BJ (cell line): ENCODE results near the gene HEG1. TPM values are rescaled to one million over a fixed set of nuclear protein-coding genes. Genes with fewer than 3 reads are reported as not detected.
A peak's percentile ranks its signal among the peaks of the same experiment; 100 is the strongest.
"Not testable (repeated sequence)": the region's sequence is repeated elsewhere in the genome, so short reads cannot be mapped to it uniquely, and the experiment has no call there.

Experiments
- CTCF ChIA-PET: fragments of 350-600 bp; formaldehyde crosslinking; extraction: SDS; loops from one replicate; lab custom pipeline; 2021; ENCODE audit warnings: antibody characterized with exemption, inconsistent platforms; lab: Yijun Ruan, JAX
- POLR2A ChIA-PET: fragments of 300-600 bp; sonication (Branson Sonifier 250); formaldehyde crosslinking; extraction: SDS; loops from one replicate; lab custom pipeline; 2021; ENCODE audit warnings: antibody characterized with exemption; lab: Charles Lee
- DNase-seq: peaks from one replicate; pipeline ENCODE4 v3.0.0-alpha.2; 2011; ENCODE audit warnings: low read depth
- H3K27me3 ChIP-seq: 2 replicates; pipeline ENCODE4 v1.6.0; 2011; ENCODE audit warnings: low read length; ENCODE audit not compliant: control insufficient read depth, insufficient read depth
- H3K36me3 ChIP-seq: 2 replicates; pipeline ENCODE4 v1.5.1; 2011; ENCODE audit warnings: low read length; ENCODE audit not compliant: control insufficient read depth, insufficient read depth
- H3K4me3 ChIP-seq: 2 replicates; pipeline ENCODE4 v1.5.1; 2011; ENCODE audit warnings: low read depth, mild to moderate bottlenecking, control low read depth, low read length
- polyA plus RNA-seq: library from polyadenylated mRNA; depleted of rRNA; stranded (reverse); fragments of >200 nt; gene quantifications from 2 replicates; pipeline ENCODE4 v1.2.3, GENCODE V29; 2011
- TF ChIP-seq, protein P1 (sequence below): IDR thresholded peaks from 2 replicates; pipeline ENCODE4 v1.5.1; 2011; ENCODE audit warnings: low read depth, mild to moderate bottlenecking, control low read depth, inconsistent platforms, low read length, moderate library complexity; ENCODE audit not compliant: insufficient read depth

HEG1 gene
- polyA plus RNA-seq, 1 experiment = 94.7 TPM

DNA sequence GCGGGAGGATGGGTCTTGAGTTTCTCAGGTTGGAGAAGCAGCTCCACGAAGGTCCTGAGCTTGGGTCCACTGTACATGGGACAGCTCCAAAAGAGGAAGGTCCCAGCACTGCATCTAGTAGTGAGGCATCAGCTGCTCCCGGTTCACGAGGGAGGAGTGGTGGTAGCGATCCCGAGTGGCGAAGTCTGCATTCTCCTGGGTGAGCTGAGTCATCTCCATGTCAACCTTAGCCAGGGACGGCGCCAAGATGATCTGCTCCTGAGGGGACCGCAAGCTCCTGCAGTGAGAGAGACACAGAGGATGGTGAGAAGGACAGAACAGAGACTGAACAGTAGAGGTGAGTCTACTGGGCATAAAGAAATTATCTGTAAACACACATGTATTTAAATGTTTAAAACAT lies 28.0 kb upstream of the HEG1 start:
- Histone ChIP-seq H3K36me3 (no peaks in the 10 kb centered on the region), H3K4me3 (no peak overlapping the region), H3K27me3 (no peaks in the 10 kb centered on the region)
- no peak for DNase-seq
- ChIA-PET CTCF (interaction anchor here (1.5 to 1.7 kb wide), 2 partner anchors 22 to 24 kb away, joined by 3 to 5 read pairs; no protein-coding TSS in a partner anchor), POLR2A (no interaction called here)
- TF ChIP-seq, protein P1, sequence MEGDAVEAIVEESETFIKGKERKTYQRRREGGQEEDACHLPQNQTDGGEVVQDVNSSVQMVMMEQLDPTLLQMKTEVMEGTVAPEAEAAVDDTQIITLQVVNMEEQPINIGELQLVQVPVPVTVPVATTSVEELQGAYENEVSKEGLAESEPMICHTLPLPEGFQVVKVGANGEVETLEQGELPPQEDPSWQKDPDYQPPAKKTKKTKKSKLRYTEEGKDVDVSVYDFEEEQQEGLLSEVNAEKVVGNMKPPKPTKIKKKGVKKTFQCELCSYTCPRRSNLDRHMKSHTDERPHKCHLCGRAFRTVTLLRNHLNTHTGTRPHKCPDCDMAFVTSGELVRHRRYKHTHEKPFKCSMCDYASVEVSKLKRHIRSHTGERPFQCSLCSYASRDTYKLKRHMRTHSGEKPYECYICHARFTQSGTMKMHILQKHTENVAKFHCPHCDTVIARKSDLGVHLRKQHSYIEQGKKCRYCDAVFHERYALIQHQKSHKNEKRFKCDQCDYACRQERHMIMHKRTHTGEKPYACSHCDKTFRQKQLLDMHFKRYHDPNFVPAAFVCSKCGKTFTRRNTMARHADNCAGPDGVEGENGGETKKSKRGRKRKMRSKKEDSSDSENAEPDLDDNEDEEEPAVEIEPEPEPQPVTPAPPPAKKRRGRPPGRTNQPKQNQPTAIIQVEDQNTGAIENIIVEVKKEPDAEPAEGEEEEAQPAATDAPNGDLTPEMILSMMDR = no peak

DNA sequence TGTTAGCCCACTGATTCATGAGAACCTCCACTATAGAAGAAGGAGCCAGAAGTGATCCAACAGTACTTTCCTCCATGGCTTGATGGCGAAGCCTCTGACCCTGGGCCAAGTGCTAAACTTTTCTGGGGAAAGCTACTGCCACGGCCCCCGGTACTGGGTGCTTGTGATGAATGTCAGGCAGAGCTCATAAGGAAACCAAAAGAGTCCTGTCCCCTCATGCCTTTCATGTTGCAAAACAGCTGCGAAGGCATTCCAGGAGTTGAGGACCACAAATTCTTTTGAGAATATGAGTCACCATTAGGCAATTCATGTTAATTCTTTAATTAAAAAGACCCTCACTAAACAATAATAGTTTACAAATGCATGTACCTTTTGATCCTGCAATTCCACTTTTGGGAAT lies 26.5 kb upstream of the HEG1 start:
- H3K4me3 ChIP-seq, H3K27me3 ChIP-seq, H3K36me3 ChIP-seq, POLR2A ChIA-PET: not testable (repeated sequence)
- CTCF ChIA-PET = interaction anchor here (1.0 to 1.5 kb wide), 2 partner anchors 10 to 56 kb away, joined by 3 read pairs; no protein-coding TSS in a partner anchor
- peak; percentile 11 for DNase-seq

- ChIA-PET POLR2A (no interaction called here), CTCF (interaction anchor here (0.6 to 0.7 kb wide), 2 partner anchors 59 to 178 kb away, joined by 5 read pairs; no protein-coding TSS in a partner anchor)
- TF ChIP-seq, protein P1 = no peak
Measured at GRCh38 chr3:125080077-125080476, 24.3 kb upstream of the HEG1 start.

GRCh38 chr3:125079675-125080045 lies 23.9 kb upstream of the HEG1 start:
- Histone ChIP-seq H3K27me3 (no peaks in the 10 kb centered on the region), H3K4me3 (no peak overlapping the region), H3K36me3 (no peaks in the 10 kb centered on the region)
- no peak for DNase-seq
- TF ChIP-seq, protein P1 = no peak
- CTCF ChIA-PET = interaction anchor here (0.6 to 1.3 kb wide), 3 partner anchors 10 to 178 kb away, joined by 5 read pairs; no protein-coding TSS in a partner anchor
- POLR2A ChIA-PET = no interaction called here

More at GRCh38 chr3:125080077-125080476, 24.3 kb upstream of the HEG1 start:
- H3K36me3 ChIP-seq = no peaks in the 10 kb centered on the region
- no peak for DNase-seq
- H3K27me3 ChIP-seq = no peaks in the 10 kb centered on the region
- H3K4me3 ChIP-seq = no peak overlapping the region

DNA sequence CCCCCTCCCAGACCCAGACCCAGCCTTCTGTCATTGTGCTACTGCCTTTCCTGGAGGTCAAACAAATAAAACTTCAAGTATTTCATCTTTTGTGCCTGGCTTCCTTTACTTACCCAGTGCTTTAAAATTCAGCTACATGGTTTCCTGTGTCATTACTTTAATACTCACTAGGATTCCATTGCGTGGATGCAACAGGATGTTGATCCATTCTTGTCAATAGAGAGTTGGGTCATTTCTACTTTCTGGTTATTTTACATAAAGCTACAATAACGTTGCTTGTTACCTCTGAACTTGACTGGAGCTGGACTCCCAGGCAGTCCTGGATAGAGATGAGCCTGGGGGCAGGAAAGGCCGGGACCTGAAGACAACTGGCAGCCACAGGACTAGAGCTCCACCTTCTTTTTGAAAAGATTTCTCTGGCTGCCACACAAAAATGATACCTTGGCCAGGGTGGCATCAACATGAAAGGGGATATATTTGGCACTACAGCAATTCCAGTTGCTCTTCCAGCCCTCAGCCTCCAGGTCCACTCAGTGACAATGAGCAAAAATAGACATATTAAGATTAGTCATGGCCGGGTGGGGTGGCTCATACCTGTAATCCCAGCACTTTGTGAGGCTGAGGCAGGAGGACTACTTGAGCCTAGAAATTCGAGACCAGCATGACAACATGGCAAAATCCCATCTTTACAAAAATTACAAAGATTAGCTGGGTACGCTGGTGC lies 23.3 kb upstream of the HEG1 start:
- CTCF ChIA-PET = interaction anchor here (1.3 kb wide), 1 partner anchor 9 kb away, joined by 5 read pairs; no protein-coding TSS in a partner anchor
- POLR2A ChIA-PET = no interaction called here
- no peak for DNase-seq
- TF ChIP-seq, protein P1 = no peak
- no peaks in the 10 kb centered on the region for H3K36me3 ChIP-seq
- no peak overlapping the region for H3K4me3 ChIP-seq
- no peaks in the 10 kb centered on the region for H3K27me3 ChIP-seq

DNA sequence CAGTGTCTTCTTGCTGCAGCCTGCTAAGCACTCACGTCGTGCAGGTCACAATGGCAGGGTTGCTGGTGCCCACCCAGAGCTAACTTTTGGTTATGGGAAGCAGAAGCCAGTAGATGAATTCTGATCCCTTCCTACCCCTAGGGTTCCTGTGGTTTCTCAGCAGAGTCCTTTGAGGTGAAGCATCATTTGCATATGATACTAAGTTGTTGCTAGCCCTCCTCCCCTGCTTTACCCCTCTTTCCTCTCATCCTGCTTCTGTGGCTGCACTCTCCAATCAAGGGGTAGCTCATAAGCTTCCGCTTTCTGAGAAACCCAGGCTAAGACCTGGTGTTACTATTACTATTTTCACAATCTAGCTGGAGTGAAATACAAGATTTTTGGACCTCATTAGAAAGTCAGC lies 22.1 kb upstream of the HEG1 start:
- H3K36me3 ChIP-seq = no peaks in the 10 kb centered on the region
- ChIA-PET POLR2A (no interaction called here), CTCF (no interaction called here)
- TF ChIP-seq, protein P1 = no peak
- H3K4me3 ChIP-seq = no peak overlapping the region
- DNase-seq = no peak
- no peaks in the 10 kb centered on the region for H3K27me3 ChIP-seq
